ENCODE data around the gene MDH1. TPM values are rescaled to one million over a fixed set of nuclear protein-coding genes. Genes with fewer than 3 reads are reported as not detected.
"Not testable (repeated sequence)": the region's sequence is repeated elsewhere in the genome, so short reads cannot be mapped to it uniquely, and the experiment has no call there.

MDH1 gene
- total RNA-seq, result 90.6 TPM

DNA sequence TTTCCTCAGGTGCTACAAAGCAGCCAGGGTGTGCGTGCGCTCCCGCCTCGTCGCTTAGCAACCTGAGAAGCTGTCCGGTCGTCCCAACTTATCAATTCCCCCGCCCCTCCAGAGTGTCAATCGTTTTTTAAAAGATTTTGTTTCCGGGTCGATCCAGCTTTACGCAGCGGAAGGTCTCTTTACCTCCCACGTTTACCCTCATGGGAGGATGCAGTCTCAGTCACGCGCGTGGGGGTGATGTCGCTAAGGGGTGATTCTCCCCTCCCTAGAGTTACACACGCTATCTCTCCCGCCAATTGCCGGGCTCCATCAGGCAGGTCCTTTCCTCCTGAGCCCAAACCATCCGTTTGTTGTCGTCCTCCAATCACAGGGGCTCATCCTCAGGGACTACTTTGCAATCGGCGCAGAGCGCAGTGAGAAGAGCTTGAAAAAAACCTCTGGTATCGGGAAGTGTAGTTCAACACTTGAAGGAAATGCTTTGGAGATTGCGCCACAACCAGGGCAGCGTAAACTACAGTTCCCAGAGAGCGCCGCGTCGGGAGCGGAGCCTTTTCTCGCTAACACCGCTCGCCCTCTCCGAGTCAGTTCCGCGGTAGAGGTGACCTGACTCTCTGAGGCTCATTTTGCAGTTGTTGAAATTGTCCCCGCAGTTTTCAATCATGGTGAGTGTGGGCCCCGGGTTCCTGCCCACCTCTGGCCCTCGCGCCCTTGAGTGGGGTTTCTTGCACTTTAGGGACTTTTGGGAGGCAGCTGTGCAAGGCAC is at the start of gene MDH1, which contains the start of gene WDPCP:
TSS of gene MDH1 (plus strand) at position 579 of the 763 bp plus-strand sequence. CDS start at position 660, 81 bp downstream.
TSS of gene WDPCP (minus strand) at position 93 of the 763 bp plus-strand sequence. CDS start 206 bp downstream, outside the sequence.
- Histone ChIP-seq H3K4me3 (ENCODE audit: low read length) (peak within 1 kb of the TSS; percentile 63), H3K4me1 (ENCODE audit: insufficient read depth, low read length) (peaks cover 32% of the 10 kb centered on the region), H3K27me3 (ENCODE audit: insufficient read depth, low read length) (no peaks in the 10 kb centered on the region), H3K9me3 (ENCODE audit: low read depth, low read length) (no peaks in the 10 kb centered on the region)

DNA sequence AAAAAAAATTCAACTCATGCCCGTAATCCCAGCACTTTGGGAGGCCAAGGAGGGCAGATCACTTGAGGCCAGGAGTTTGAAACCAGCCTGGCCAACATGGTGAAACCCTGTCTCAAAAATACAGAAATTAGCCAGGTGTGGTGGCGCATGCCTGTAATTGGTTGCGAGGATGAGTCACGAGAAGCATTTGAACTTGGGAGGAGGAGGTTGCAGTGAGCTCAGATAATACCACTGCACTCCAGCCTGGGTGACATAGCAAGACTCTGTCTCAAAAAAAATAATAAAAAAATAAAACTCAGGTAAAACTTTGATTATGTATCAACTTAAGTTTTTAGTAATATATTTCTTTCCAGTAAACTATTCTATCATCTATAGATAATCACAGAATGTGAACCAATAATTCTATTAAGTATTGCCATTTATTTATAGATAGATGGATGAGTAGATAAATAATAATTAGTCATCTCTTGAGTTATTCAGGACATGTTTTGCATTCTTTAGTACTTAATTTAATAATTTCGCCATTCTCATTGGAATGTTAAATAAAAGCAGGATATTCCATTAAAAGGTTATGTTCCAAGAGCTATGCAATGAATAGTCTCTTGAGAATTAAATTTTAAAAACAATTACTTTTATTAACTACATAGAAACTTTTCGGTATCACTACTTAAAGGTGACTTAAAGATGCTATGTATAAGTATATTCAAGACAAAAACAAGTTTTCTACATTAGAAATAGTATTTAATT is 49.2 kb upstream of the MDH1 start:
- Histone ChIP-seq H3K9me3 (ENCODE audit: low read depth, low read length) (no peaks in the 10 kb centered on the region), H3K4me3 (ENCODE audit: low read length) (no peak overlapping the region)

DNA sequence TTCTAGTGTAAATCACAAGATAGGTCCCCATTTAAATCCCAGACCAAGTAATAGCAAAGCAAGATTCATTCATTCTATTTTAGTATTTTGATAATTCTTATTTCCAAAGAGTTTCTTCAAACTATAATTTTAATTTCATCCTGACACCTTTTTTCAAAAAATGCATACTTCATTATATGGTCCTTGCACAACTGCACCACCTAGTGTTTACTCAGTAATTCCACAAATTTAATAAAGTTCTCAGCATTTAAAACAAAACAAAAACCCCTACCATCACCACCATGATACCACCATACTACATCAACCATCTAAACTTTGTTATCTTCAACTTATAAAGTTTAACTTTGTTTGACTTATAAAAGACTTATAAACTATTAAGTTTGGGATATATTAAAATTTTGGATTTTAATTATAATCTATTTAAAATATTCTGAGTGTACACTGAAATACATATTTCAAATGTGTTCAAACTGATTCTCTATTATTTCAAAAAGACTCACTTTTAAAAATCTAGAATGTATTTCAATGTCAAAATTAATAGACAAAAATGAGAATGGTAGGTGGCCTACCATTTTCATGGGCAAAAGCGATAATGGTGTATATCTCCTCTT is 44.6 kb upstream of the MDH1 start:
- no peaks in the 10 kb centered on the region for H3K27me3 ChIP-seq (ENCODE audit: insufficient read depth, low read length)
- H3K9me3 ChIP-seq (ENCODE audit: low read depth, low read length), result no peaks in the 10 kb centered on the region
- no peak overlapping the region for H3K4me3 ChIP-seq (ENCODE audit: low read length)
- H3K4me1 ChIP-seq (ENCODE audit: insufficient read depth, low read length), result no peaks in the 10 kb centered on the region

More for the DNA sequence above, 49.2 kb upstream of the MDH1 start:
- no peaks in the 10 kb centered on the region for H3K27me3 ChIP-seq (ENCODE audit: insufficient read depth, low read length)
- no peaks in the 10 kb centered on the region for H3K4me1 ChIP-seq (ENCODE audit: insufficient read depth, low read length)

GRCh38 chr2:63545023-63545422 is 43.7 kb upstream of the MDH1 start:
- no peaks in the 10 kb centered on the region for H3K9me3 ChIP-seq (ENCODE audit: low read depth, low read length)
- H3K4me3 ChIP-seq (ENCODE audit: low read length), result no peak overlapping the region
- H3K27me3 ChIP-seq (ENCODE audit: insufficient read depth, low read length), result no peaks in the 10 kb centered on the region
- no peaks in the 10 kb centered on the region for H3K4me1 ChIP-seq (ENCODE audit: insufficient read depth, low read length)

DNA sequence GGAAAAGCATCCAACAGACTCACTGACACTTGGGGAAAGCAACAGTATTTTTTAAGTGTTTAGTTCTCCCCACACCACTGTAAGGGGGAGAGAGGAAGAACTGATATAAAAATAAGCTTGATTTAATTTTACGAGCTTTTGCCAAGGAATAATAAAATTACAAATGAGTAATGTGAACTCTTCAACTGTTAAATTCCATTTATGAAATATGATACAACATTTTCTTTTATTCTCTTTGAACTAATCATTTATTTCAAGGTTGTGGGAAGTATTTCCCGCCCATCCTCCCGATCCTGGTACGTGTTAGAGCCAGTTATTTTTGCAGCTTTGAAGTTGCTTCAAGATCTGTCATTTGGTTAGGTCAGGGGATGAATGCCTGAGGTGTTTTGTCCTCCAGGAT is 35.7 kb upstream of the MDH1 start:
- Histone ChIP-seq H3K9me3 (ENCODE audit: low read depth, low read length) (peaks cover 6% of the 10 kb centered on the region), H3K4me3 (ENCODE audit: low read length) (no peak overlapping the region), H3K27me3 (ENCODE audit: insufficient read depth, low read length) (no peaks in the 10 kb centered on the region), H3K4me1 (ENCODE audit: insufficient read depth, low read length) (no peaks in the 10 kb centered on the region)

- Histone ChIP-seq H3K9me3 (ENCODE audit: low read depth, low read length) (peaks cover 6% of the 10 kb centered on the region), H3K4me1 (ENCODE audit: insufficient read depth, low read length) (no peaks in the 10 kb centered on the region), H3K4me3 (ENCODE audit: low read length) (no peak overlapping the region), H3K27me3 (ENCODE audit: insufficient read depth, low read length) (no peaks in the 10 kb centered on the region)
Measured at GRCh38 chr2:63555299-63555698, 33.5 kb upstream of the MDH1 start.

DNA sequence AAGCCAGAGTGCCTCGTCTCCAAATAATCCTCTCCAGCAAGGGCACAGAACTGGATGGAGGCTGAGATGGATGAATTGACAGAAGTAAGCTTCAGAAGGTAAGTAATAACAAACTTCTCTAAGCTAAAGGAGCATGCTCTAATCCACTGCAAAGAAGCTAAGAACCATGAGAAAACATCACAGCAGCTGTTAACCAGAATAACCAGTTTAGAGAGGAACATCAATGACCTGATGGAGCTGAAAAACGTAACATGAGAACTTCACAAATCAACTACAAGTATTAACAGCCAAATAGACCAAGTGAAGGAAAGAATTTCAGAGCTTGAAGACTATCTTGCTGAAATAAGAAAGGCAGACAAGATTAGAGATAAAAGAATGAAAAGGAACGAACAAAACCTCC is 32.8 kb upstream of the MDH1 start:
- Histone ChIP-seq H3K4me3 (ENCODE audit: low read length) (no peak overlapping the region), H3K27me3 (ENCODE audit: insufficient read depth, low read length) (no peaks in the 10 kb centered on the region), H3K9me3 (ENCODE audit: low read depth, low read length) (peaks cover 6% of the 10 kb centered on the region), H3K4me1 (ENCODE audit: insufficient read depth, low read length) (no peaks in the 10 kb centered on the region)

- not testable (repeated sequence) for H3K9me3 ChIP-seq (ENCODE audit: low read depth, low read length); H3K27me3 ChIP-seq (ENCODE audit: insufficient read depth, low read length); H3K4me1 ChIP-seq (ENCODE audit: insufficient read depth, low read length); H3K4me3 ChIP-seq (ENCODE audit: low read length)
Measured at GRCh38 chr2:63557819-63558218, 30.9 kb upstream of the MDH1 start.

DNA sequence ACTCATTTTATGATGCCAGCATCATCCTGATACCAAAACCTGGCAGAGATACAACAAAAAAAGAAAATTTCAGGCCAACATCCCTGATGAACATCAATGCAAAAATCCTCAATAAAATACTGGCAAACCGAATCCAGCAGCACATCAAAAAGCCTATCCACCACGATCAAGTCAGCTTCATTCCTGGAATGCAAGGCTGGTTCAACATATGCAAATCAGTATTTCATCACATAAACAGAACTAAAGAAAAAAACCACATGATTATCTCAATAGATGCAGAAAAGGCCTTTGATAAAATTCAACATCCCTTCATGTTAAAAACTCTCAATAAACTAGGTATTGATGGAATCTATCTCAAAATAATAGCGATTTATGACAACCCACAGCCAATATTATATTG is 29.8 kb upstream of the MDH1 start:
- H3K4me1 ChIP-seq (ENCODE audit: insufficient read depth, low read length); H3K9me3 ChIP-seq (ENCODE audit: low read depth, low read length); H3K4me3 ChIP-seq (ENCODE audit: low read length); H3K27me3 ChIP-seq (ENCODE audit: insufficient read depth, low read length): not testable (repeated sequence)

- H3K27me3 ChIP-seq (ENCODE audit: insufficient read depth, low read length), result no peaks in the 10 kb centered on the region
- H3K4me1 ChIP-seq (ENCODE audit: insufficient read depth, low read length), result no peaks in the 10 kb centered on the region
- H3K4me3 ChIP-seq (ENCODE audit: low read length), result no peak overlapping the region
- no peaks in the 10 kb centered on the region for H3K9me3 ChIP-seq (ENCODE audit: low read depth, low read length)
Measured at GRCh38 chr2:63562751-63563150, 26.0 kb upstream of the MDH1 start.

- no peaks in the 10 kb centered on the region for H3K4me1 ChIP-seq (ENCODE audit: insufficient read depth, low read length)
- no peak overlapping the region for H3K4me3 ChIP-seq (ENCODE audit: low read length)
- no peaks in the 10 kb centered on the region for H3K9me3 ChIP-seq (ENCODE audit: low read depth, low read length)
- no peaks in the 10 kb centered on the region for H3K27me3 ChIP-seq (ENCODE audit: insufficient read depth, low read length)
Measured at GRCh38 chr2:63569740-63570139, 19.0 kb upstream of the MDH1 start.

GRCh38 chr2:63571291-63571690 is 17.5 kb upstream of the MDH1 start:
- Histone ChIP-seq H3K27me3 (ENCODE audit: insufficient read depth, low read length) (no peaks in the 10 kb centered on the region), H3K4me3 (ENCODE audit: low read length) (no peak overlapping the region), H3K4me1 (ENCODE audit: insufficient read depth, low read length) (no peaks in the 10 kb centered on the region), H3K9me3 (ENCODE audit: low read depth, low read length) (no peaks in the 10 kb centered on the region)

GRCh38 chr2:63572001-63572400 is 16.8 kb upstream of the MDH1 start:
- Histone ChIP-seq H3K9me3 (ENCODE audit: low read depth, low read length) (no peaks in the 10 kb centered on the region), H3K4me1 (ENCODE audit: insufficient read depth, low read length) (no peaks in the 10 kb centered on the region), H3K4me3 (ENCODE audit: low read length) (no peak overlapping the region), H3K27me3 (ENCODE audit: insufficient read depth, low read length) (no peaks in the 10 kb centered on the region)

- not testable (repeated sequence) for H3K27me3 ChIP-seq (ENCODE audit: insufficient read depth, low read length); H3K4me3 ChIP-seq (ENCODE audit: low read length); H3K4me1 ChIP-seq (ENCODE audit: insufficient read depth, low read length); H3K9me3 ChIP-seq (ENCODE audit: low read depth, low read length)
Measured at GRCh38 chr2:63573026-63573425, 15.7 kb upstream of the MDH1 start.

DNA sequence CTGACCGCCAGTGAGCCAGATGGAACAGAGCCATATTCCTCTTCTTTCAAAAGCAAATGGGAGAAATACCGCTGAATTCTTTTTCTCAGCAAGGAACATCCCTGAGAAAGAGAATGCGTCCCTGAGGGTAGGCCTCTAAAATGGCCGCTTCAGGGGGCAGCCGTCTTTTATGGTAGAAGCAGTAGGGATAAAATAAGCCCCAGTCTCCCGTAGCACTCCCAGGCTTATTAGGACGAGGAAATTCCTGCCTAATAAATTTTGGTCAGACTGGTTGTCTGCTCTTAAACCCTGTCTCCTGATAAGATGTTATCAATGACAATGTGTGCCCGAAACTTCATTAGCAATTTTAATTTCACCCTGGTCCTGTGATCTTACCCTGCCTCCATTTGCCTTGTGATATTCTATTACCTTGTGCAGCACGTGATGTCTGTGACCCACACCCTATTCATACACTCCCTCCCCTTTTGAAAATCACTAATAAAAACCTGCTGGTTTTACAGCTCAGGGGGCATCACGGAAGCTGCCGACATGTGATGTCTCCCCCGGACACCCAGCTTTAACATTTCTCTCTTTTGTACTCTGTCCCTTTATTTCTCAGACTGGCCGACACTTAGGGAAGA is 14.9 kb upstream of the MDH1 start:
- H3K9me3 ChIP-seq (ENCODE audit: low read depth, low read length); H3K4me1 ChIP-seq (ENCODE audit: insufficient read depth, low read length); H3K27me3 ChIP-seq (ENCODE audit: insufficient read depth, low read length); H3K4me3 ChIP-seq (ENCODE audit: low read length): not testable (repeated sequence)
